Vagina (tissue), 2 donors: ENCODE measurements around the gene EGFR. TPM values are rescaled to one million over a fixed set of nuclear protein-coding genes. Genes with fewer than 3 reads are reported as not detected.
A peak's percentile ranks its signal among the peaks of the same experiment; 100 is the strongest.

Source experiments
- DNase-seq, 2 donors: peaks; one replicate each; pipeline ENCODE4 v3.0.0-alpha.2; 2017; ENCODE audit errors: extremely low spot score in 2 of 2
- H3K27ac ChIP-seq: fragments of 200-600 bp; sonication (generic); one replicate; pipeline ENCODE4 v1.5.1; 2019
- H3K27me3 ChIP-seq: fragments of 200-600 bp; sonication (generic); one replicate; pipeline ENCODE4 v1.5.1; 2019
- H3K36me3 ChIP-seq, 2 donors: fragments of 200-600 bp; sonication (generic); one replicate each; pipeline ENCODE4 v1.5.1; 2017 to 2019
- H3K4me1 ChIP-seq: fragments of 200-600 bp; sonication (generic); one replicate; pipeline ENCODE4 v1.5.1; 2019
- H3K4me3 ChIP-seq, 2 donors: fragments of 200-600 bp; sonication (generic); 1 replicate in 1 of 2; 2 replicates in 1 of 2; pipeline ENCODE4 v1.5.1; 2016 to 2019
- H3K9me3 ChIP-seq: fragments of 200-600 bp; sonication (generic); one replicate; pipeline ENCODE4 v1.5.1; 2019
- CTCF ChIP-seq, 3 experiments: fragments of 450-650 bp in 2 of 3; fragments of 200-600 bp in 1 of 3; sonication (generic) in 1 of 3; IDR thresholded peaks; one replicate each; pipeline ENCODE4 v1.5.1; 2017 to 2019; ENCODE audit warnings: antibody characterized with exemption in 3 of 3, mild to moderate bottlenecking in 2 of 3, moderate library complexity in 2 of 3
- POLR2A ChIP-seq, 2 donors: fragments of 450-650 bp; IDR thresholded peaks; one replicate each; pipeline ENCODE4 v1.6.1; 2017; ENCODE audit warnings: antibody characterized with exemption in 2 of 2, mild to moderate bottlenecking in 2 of 2, moderate library complexity in 2 of 2
- POLR2AphosphoS5 ChIP-seq, 2 donors: sonication (generic); formaldehyde crosslinking; IDR thresholded peaks; one replicate each; pipeline ENCODE4 v1.9.0; 2017; ENCODE audit warnings: antibody characterized with exemption in 2 of 2, mild to moderate bottlenecking in 2 of 2, low read depth in 1 of 2; ENCODE audit not compliant: insufficient read depth in 1 of 2
- intact Hi-C: fragments of 100-400 bp; cut with DNase I; formaldehyde crosslinking; loops from one replicate; pipeline ENCODE4 v1.15.1; 2023
- total RNA-seq: library from RNA; depleted of rRNA; stranded (reverse); fragments of >200 nt; gene quantifications from one replicate; pipeline ENCODE4 v1.2.3, GENCODE V29; 2016

EGFR gene
- total RNA-seq, 1 donor from 2014 or later, result 130 TPM

DNA sequence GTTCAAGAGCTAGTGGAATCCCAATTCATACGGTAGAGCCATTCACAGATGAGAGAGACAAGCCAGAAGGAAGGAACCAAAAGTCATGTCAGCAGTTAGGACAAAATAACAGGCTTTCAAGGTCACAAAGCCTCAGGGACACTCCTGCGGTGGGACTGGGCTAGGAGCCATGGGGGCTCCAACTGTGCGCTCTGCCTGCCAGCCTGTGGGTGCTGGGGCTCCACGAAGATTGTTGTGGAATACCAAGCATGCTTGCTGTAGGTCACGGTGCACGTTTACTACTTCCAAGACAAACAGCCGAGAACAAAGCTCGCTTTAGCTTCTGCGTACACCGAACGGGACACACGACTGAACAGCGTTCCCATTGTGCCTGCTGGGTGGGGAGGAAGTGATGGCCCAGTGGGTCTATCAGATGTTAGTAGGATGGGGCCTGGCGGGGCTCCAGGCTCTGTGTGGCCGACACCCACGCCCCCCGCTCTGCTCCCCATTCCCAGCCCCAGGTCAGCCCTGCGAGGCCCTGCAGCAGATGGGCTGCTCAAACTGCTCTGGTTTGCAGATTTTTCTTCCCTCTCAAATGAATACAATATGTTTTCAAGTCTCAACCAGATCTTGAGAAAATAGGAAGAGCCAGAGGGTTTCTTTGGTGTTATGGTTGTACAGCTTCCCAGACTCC lies 158.9 kb downstream of the EGFR start:
- Histone ChIP-seq H3K27ac (peak overlapping the region; percentile 79), H3K27me3 (no peaks in the 10 kb centered on the region), H3K36me3 (peaks cover 0 to 56% of the 10 kb centered on the region in 2 donors), H3K4me3 (no peak overlapping the region), H3K4me1 (peaks cover 19% of the 10 kb centered on the region), H3K9me3 (no peaks in the 10 kb centered on the region)
- intact Hi-C loops, result no loop called here
- peak in 1 of 2 donors; percentile 74 for DNase-seq
- TF ChIP-seq POLR2AphosphoS5 (IDR thresholded peaks at IDR 0.05; ENCODE audit: insufficient read depth in 1 of 2, low read depth in 1 of 2) (peak in 1 of 2 donors; percentile 71), POLR2A (IDR thresholded peaks at IDR 0.05) (no peak), CTCF (IDR thresholded peaks at IDR 0.05) (no peak)

DNA sequence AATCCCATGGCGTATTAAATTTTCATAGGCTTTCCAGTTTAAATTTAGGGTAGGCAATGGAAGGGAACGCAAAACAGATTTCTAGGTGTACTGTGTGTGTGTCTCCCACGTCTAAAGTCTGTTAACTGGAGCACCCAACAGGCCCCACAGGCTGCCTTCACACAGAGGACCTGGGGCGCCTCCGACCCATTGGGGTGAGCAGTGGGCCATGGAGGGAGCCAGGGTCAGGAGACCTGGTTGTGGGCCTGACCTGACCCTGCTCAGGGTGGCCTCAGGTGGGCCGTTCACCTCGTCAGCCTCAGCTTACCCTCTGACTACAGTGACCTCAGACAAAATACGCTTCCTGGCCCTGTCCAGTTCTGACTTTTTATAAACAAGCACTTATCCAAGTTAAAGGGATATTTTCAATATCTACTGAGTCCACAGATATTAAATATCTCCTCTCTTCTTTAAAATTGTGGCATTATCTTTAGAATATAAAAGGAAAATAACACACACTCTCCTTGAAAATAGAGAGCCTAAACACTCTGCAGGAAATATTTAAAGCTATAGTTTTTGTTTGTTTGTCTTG lies 159.6 kb downstream of the EGFR start:
- peak in 1 of 2 donors; percentile 80 for DNase-seq
- intact Hi-C loops, result no loop called here
- no peak for TF ChIP-seq CTCF (IDR thresholded peaks at IDR 0.05)
- no peak for TF ChIP-seq POLR2A (IDR thresholded peaks at IDR 0.05)
- TF ChIP-seq POLR2AphosphoS5 (IDR thresholded peaks at IDR 0.05; ENCODE audit: insufficient read depth in 1 of 2, low read depth in 1 of 2), result no peak
- no peak overlapping the region for H3K4me3 ChIP-seq
- peaks cover 0 to 49% of the 10 kb centered on the region in 2 donors for H3K36me3 ChIP-seq
- no peaks in the 10 kb centered on the region for H3K9me3 ChIP-seq
- no peaks in the 10 kb centered on the region for H3K27me3 ChIP-seq
- H3K27ac ChIP-seq, result peak overlapping the region; percentile 79
- H3K4me1 ChIP-seq, result peaks cover 19% of the 10 kb centered on the region

DNA sequence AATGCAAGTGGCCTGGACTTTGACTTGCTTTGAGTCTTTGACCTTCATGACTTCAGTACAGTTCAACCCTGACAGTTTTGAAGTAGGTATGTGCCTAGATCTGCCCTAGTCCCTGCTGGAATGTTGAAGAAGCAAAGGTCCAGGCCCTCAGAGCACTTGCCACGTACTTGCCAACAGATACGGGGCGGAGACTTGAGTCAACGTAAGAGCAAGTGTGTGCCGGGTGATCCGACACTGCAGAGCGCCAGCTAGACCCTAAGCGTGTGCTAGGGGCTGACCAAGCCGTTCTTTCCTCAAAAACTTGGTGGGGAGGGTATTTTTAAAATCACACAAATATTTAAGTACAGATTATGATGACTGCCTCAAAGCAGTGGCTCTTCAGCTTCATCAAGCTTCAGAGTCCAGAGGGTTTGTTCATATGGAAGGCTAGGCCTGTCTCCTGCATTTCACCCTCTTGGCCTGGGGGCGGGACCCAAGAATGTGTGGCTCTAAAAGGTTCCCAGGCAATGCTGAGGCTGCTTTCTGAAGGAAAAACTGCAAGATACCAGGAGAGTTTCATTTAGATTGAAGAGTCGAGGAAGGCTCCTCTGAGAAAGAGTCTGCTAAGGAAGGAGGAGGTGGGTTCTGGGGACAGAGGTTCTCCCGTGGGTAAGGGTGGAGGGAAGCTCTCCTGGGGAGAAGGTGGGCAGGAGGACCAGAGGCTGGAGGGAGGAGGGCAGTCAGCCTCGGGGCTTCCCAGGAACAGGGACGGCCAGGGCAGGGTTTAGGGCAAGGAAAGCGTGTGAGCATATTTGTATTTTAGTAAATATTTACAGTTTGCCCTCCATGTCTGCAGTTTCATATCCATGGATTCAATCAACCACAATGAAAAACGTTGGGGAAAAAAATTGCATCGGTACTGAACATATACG lies 160.3 kb downstream of the EGFR start:
- Histone ChIP-seq H3K4me1 (peaks cover 19% of the 10 kb centered on the region), H3K27me3 (no peaks in the 10 kb centered on the region), H3K9me3 (no peaks in the 10 kb centered on the region), H3K27ac (peak overlapping the region; percentile 79), H3K4me3 (no peak overlapping the region), H3K36me3 (peaks cover 0 to 42% of the 10 kb centered on the region in 2 donors)
- peak in 1 of 2 donors; percentile 80 for DNase-seq
- no peak for TF ChIP-seq POLR2A (IDR thresholded peaks at IDR 0.05)
- no peak for TF ChIP-seq CTCF (IDR thresholded peaks at IDR 0.05)
- no peak for TF ChIP-seq POLR2AphosphoS5 (IDR thresholded peaks at IDR 0.05; ENCODE audit: insufficient read depth in 1 of 2, low read depth in 1 of 2)
- intact Hi-C loops, result no loop called here

DNA sequence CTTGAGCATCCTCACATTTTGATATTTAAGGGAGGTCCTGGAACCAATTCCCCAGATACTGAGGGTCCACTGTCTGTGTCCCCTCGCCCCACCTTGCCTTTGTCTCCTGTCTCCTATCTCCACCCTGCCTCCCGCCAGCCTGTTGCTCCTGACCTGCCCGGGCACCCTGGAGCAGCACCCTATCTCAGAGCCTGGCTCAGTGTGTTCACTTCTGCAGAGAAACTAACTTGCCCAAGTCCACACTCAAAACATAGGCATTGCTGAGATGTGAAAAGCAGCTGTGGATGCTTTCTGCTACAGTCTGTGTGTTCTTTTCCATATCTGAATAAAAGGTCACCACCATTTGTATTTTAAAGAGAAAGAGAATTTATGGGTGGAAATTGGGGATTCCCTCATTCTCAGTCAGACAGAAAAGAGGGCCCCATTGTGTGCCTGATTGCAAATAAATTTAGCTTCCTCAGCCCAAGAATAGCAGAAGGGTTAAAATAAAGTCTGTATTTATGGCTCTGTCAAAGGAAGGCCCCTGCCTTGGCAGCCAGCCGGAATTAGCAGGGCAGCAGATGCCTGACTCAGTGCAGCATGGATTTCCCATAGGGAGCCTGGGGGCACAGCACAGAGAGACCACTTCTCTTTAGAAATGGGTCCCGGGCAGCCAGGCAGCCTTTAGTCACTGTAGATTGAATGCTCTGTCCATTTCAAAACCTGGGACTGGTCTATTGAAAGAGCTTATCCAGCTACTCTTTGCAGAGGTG lies 161.3 kb downstream of the EGFR start:
- intact Hi-C loops, result no loop called here
- TF ChIP-seq CTCF (IDR thresholded peaks at IDR 0.05), result no peak
- TF ChIP-seq POLR2AphosphoS5 (IDR thresholded peaks at IDR 0.05; ENCODE audit: insufficient read depth in 1 of 2, low read depth in 1 of 2), result no peak
- no peak for TF ChIP-seq POLR2A (IDR thresholded peaks at IDR 0.05)

More for the DNA sequence above, 161.3 kb downstream of the EGFR start:
- peaks cover 0 to 32% of the 10 kb centered on the region in 2 donors for H3K36me3 ChIP-seq
- H3K27ac ChIP-seq, result no peak overlapping the region
- peak in 1 of 2 donors; percentile 72 for DNase-seq
- no peaks in the 10 kb centered on the region for H3K9me3 ChIP-seq
- no peaks in the 10 kb centered on the region for H3K27me3 ChIP-seq
- peaks cover 23% of the 10 kb centered on the region for H3K4me1 ChIP-seq
- no peak overlapping the region for H3K4me3 ChIP-seq
